GM12878 (cell line): ENCODE measurements around the gene PHF20. TPM values are rescaled to one million over a fixed set of nuclear protein-coding genes. Genes with fewer than 3 reads are reported as not detected.
"Not testable (repeated sequence)": the region's sequence is repeated elsewhere in the genome, so short reads cannot be mapped to it uniquely, and the experiment has no call there.

Experiments
- ATAC-seq: fragments of 200-7000 bp; cut with Tn5 transposase; 3 replicates; pipeline ENCODE4 v1.9.1; 2020; ENCODE audit warnings: mild to moderate bottlenecking, moderate library complexity
- BruUV-seq: library from RNA; stranded (reverse); fragments of 400-500 nt; replicated peaks from 2 replicates; lab custom pipeline; 2021; lab: Mats Ljungman, UMichigan
- CTCF ChIA-PET: fragments of 300-600 bp; sonication (Branson Sonifier 250); formaldehyde crosslinking; extraction: SDS; loops from one replicate; lab custom pipeline; 2021; ENCODE audit warnings: inconsistent platforms; lab: Yijun Ruan, JAX
- POLR2A ChIA-PET: fragments of 350-600 bp; formaldehyde crosslinking; extraction: SDS; loops from one replicate; lab custom pipeline; 2021; ENCODE audit warnings: inconsistent platforms; lab: Charles Lee
- RAD21 ChIA-PET: fragments of 300-600 bp; sonication (Branson Sonifier 250); formaldehyde crosslinking; loops from one replicate; lab custom pipeline; 2023; ENCODE audit warnings: antibody characterized with exemption; ENCODE audit not compliant: unreplicated experiment; lab: Charles Lee
- SMC1A ChIA-PET: fragments of 300-600 bp; sonication (Branson Sonifier 250); formaldehyde crosslinking; loops from one replicate; lab custom pipeline; 2023; ENCODE audit not compliant: unreplicated experiment, uncharacterized antibody; lab: Charles Lee
- DNase-seq: peaks from one replicate; pipeline ENCODE4 v3.0.0-alpha.2; 2011; ENCODE audit warnings: low read depth, low spot score
- FAIRE-seq: peaks from 3 replicates; lab custom pipeline; 2011; peaks lifted over from hg19 to GRCh38; lab: Jason Lieb, UNC
- H2AFZ ChIP-seq: 2 replicates; pipeline ENCODE4 v1.6.0; 2011; ENCODE audit warnings: low read depth, low read length, control low read depth; ENCODE audit not compliant: control insufficient read depth
- H3K27ac ChIP-seq: 2 replicates; pipeline ENCODE4 v1.5.1; 2011; ENCODE audit warnings: control low read depth; ENCODE audit not compliant: control insufficient read depth, insufficient read depth
- H3K27me3 ChIP-seq, 2 experiments: replicated peaks in 1 of 2; 2 replicates each; pipeline versions ENCODE4 v1.6.0 to v1.6.1; 2011; ENCODE audit warnings: low read length in 1 of 2; ENCODE audit not compliant: control insufficient read depth in 2 of 2, insufficient read depth in 2 of 2
- H3K36me3 ChIP-seq, 2 experiments: 2 replicates each; pipeline ENCODE4 v1.5.1; 2011; ENCODE audit warnings: low read length in 1 of 2; ENCODE audit not compliant: control insufficient read depth in 2 of 2, insufficient read depth in 2 of 2
- H3K4me1 ChIP-seq: 2 replicates; pipeline ENCODE4 v1.6.1; 2011; ENCODE audit warnings: mild to moderate bottlenecking, low read length, moderate library complexity, mixed read lengths; ENCODE audit not compliant: control insufficient read depth, insufficient read depth
- H3K4me2 ChIP-seq: 2 replicates; pipeline ENCODE4 v1.6.0; 2011; ENCODE audit warnings: control low read depth; ENCODE audit not compliant: control insufficient read depth, insufficient read depth
- H3K4me3 ChIP-seq: fragments of 200-600 bp; sonication (generic); 2 replicates; pipeline ENCODE4 v1.5.1; 2016
- H3K79me2 ChIP-seq: 2 replicates; pipeline ENCODE4 v1.6.0; 2011; ENCODE audit warnings: low read length; ENCODE audit not compliant: control insufficient read depth, insufficient read depth
- H3K9ac ChIP-seq: 2 replicates; pipeline ENCODE4 v1.8.0; 2011; ENCODE audit warnings: low read length, control low read depth, mixed read lengths; ENCODE audit not compliant: control insufficient read depth, insufficient read depth
- H3K9me3 ChIP-seq: replicated peaks from 3 replicates; pipeline ENCODE4 v1.5.1; 2011; ENCODE audit warnings: mild to moderate bottlenecking, low read length; ENCODE audit not compliant: control insufficient read depth, insufficient read depth
- H4K20me1 ChIP-seq: 2 replicates; pipeline ENCODE4 v1.6.0; 2011; ENCODE audit not compliant: control insufficient read depth, insufficient read depth
- E2F4 ChIP-seq: IDR thresholded peaks from 2 replicates; pipeline ENCODE4 v1.6.1; 2012; ENCODE audit warnings: low read depth, low read length, improper control_type of control experiment
- HCFC1 ChIP-seq: fragments of 150-350 bp; IDR thresholded peaks from 2 replicates; pipeline ENCODE4 v1.6.1; 2014; ENCODE audit warnings: low read length
- NR2F1 ChIP-seq: fragments of 450-650 bp; conservative IDR thresholded peaks from 2 replicates; pipeline ENCODE4 v1.6.1; 2017; ENCODE audit warnings: mild to moderate bottlenecking
- WGBS: methylation state at CpG from one replicate; pipeline ENCODE4 v1.1.6; 2016; ENCODE audit warnings: low lambda C conversion rate; ENCODE audit not compliant: insufficient replicate concordance, insufficient coverage; ENCODE audit errors: missing lambda C conversion rate; 5-methylcytosine and 5-hydroxymethylcytosine counted together
- in situ Hi-C: fragments of 300-500 bp; cut with MboI; formaldehyde crosslinking; loops from 9 replicates; pipeline ENCODE4 v1.14.3; 2018; ENCODE audit warnings: mixed read lengths
- intact Hi-C: fragments of 100-400 bp; cut with micrococcal nuclease; formaldehyde crosslinking; loops from one replicate; pipeline ENCODE4 v1.14.2; 2022; ENCODE audit not compliant: unreplicated experiment
- polyA plus RNA-seq, 11 experiments: library from polyadenylated mRNA; depleted of rRNA in 4 of 11; unstranded in 6 of 11; stranded (reverse) in 5 of 11; fragments of >200 nt; fragmentation: Nextera tagmentation in 4 of 11; fragmentation: Illumina TruSeq in 1 of 11; extraction: Ambion mirVana in 4 of 11; extraction: Trizol in 1 of 11; gene quantifications; 1 replicate in 1 of 11; 2 replicates in 10 of 11; pipeline versions ENCODE4 v1.2.1 to v1.2.3, GENCODE V29; 2011 to 2016; ENCODE audit warnings: inconsistent platforms in 2 of 11, missing spikeins in 2 of 11, low read depth in 1 of 11
- total RNA-seq, 4 experiments: library from RNA; depleted of rRNA in 3 of 4; stranded (reverse); fragments of >200 nt in 3 of 4; fragmentation: Illumina TruSeq in 1 of 4; extraction: Trizol in 1 of 4; gene quantifications; 2 replicates each; pipeline versions ENCODE4 v1.2.1 to v1.2.3, GENCODE V29; 2013 to 2021

PHF20 gene
- total and polyA plus RNA-seq, 10 of the 15 experiments (the other 5 are each of a cell fraction or from before 2014, with no cell fraction given), result 31.6 to 91.2 (median 46.8) TPM

GRCh38 chr20:35954907-35955251, 183.1 kb downstream of the PHF20 start (continued):
- no peak for TF ChIP-seq HCFC1

GRCh38 chr20:35956616-35957015, 184.8 kb downstream of the PHF20 start:
- TF ChIP-seq NR2F1, result no peak
- TF ChIP-seq E2F4, result no peak
- TF ChIP-seq, all 136 proteins: peak for 0
- no peak for FAIRE-seq
- H3K27me3 ChIP-seq, result no peaks in the 10 kb centered on the region

GRCh38 chr20:35959291-35959690, 187.5 kb downstream of the PHF20 start:
- FAIRE-seq, H3K27me3 ChIP-seq, ATAC-seq, H2AFZ ChIP-seq, RAD21 ChIA-PET, H3K9ac ChIP-seq, H3K79me2 ChIP-seq, BruUV-seq, POLR2A ChIA-PET, H3K9me3 ChIP-seq, H3K27ac ChIP-seq, intact Hi-C loops, H3K4me1 ChIP-seq, H3K4me2 ChIP-seq, in situ Hi-C loops, H4K20me1 ChIP-seq, H3K36me3 ChIP-seq, H3K4me3 ChIP-seq, DNase-seq: not testable (repeated sequence)
- WGBS, result 48% methylated on average over 6 of the region's 6 CpGs
- CTCF ChIA-PET, result interaction anchor here (1.0 kb wide), 1 partner anchor 179 kb away, joined by 3 read pairs; no protein-coding TSS in a partner anchor
- SMC1A ChIA-PET, result interaction anchor here (0.7 to 1.5 kb wide), 2 partner anchors 179 to 454 kb away, joined by 3 read pairs; no protein-coding TSS in a partner anchor

More at GRCh38 chr20:35956616-35957015, 184.8 kb downstream of the PHF20 start:
- intact Hi-C loops, result no loop called here
- in situ Hi-C loops, result no loop called here
- H2AFZ ChIP-seq, result no peak overlapping the region
- no TSS peak for BruUV-seq
- DNase-seq (no peak), ATAC-seq (no peak)
- SMC1A ChIA-PET, result no interaction called here
- H3K79me2 ChIP-seq, result peaks cover 23% of the 10 kb centered on the region
- no peak overlapping the region for H3K4me2 ChIP-seq
- no peak overlapping the region for H3K4me3 ChIP-seq
- POLR2A ChIA-PET, result no interaction called here
- no peaks in the 10 kb centered on the region for H3K9me3 ChIP-seq
- no peaks in the 10 kb centered on the region for H3K36me3 ChIP-seq
- H3K4me1 ChIP-seq, result peaks cover 3% of the 10 kb centered on the region
- H3K9ac ChIP-seq, result no peak overlapping the region
- no peaks in the 10 kb centered on the region for H4K20me1 ChIP-seq
- RAD21 ChIA-PET, result no interaction called here
- CTCF ChIA-PET, result interaction anchor here (4.4 kb wide), 1 partner anchor 36 kb away, joined by 27 read pairs; no protein-coding TSS in a partner anchor
- no peak overlapping the region for H3K27ac ChIP-seq
